ENCODE measurements around the gene DNAJC21.
"Not testable (repeated sequence)": the region's sequence is repeated elsewhere in the genome, so short reads cannot be mapped to it uniquely, and the experiment has no call there.

The DNAJC21 gene

GRCh38 chr5:34919077-34919476, 10.3 kb upstream of the DNAJC21 start:
- DNase-seq (ENCODE audit: low read depth): peak; percentile 18
- H3K4me3 ChIP-seq (ENCODE audit: low read depth, low read length): no peak overlapping the region
- peak; percentile 45 for TF ChIP-seq CTCF (conservative IDR thresholded peaks at IDR 0.05; ENCODE audit: low read depth, low read length)

GRCh38 chr5:34923256-34923655, 6.1 kb upstream of the DNAJC21 start:
- not testable (repeated sequence) for H3K4me3 ChIP-seq (ENCODE audit: low read depth, low read length)

GRCh38 chr5:34923694-34924461, 5.5 kb upstream of the DNAJC21 start:
- DNase-seq (ENCODE audit: low read depth): peak; percentile 91
- H3K4me3 ChIP-seq (ENCODE audit: low read depth, low read length): no peak overlapping the region
- TF ChIP-seq CTCF (conservative IDR thresholded peaks at IDR 0.05; ENCODE audit: low read depth, low read length): no peak

More at GRCh38 chr5:34923256-34923655, 6.1 kb upstream of the DNAJC21 start:
- DNase-seq (ENCODE audit: low read depth): not testable (repeated sequence)

GRCh38 chr5:34924462-34924765, 4.9 kb upstream of the DNAJC21 start:
- no peak for TF ChIP-seq CTCF (conservative IDR thresholded peaks at IDR 0.05; ENCODE audit: low read depth, low read length)
- no peak for DNase-seq (ENCODE audit: low read depth)
- no peak overlapping the region for H3K4me3 ChIP-seq (ENCODE audit: low read depth, low read length)

GRCh38 chr5:34926318-34926888, 3.0 kb upstream of the DNAJC21 start:
- no peak for DNase-seq (ENCODE audit: low read depth)
- no peak overlapping the region for H3K4me3 ChIP-seq (ENCODE audit: low read depth, low read length)
- TF ChIP-seq CTCF (conservative IDR thresholded peaks at IDR 0.05; ENCODE audit: low read depth, low read length): no peak

GRCh38 chr5:34927785-34928184, 1.6 kb upstream of the DNAJC21 start:
- DNase-seq (ENCODE audit: low read depth): no peak
- H3K4me3 ChIP-seq (ENCODE audit: low read depth, low read length): no peak overlapping the region
- no peak for TF ChIP-seq CTCF (conservative IDR thresholded peaks at IDR 0.05; ENCODE audit: low read depth, low read length)

GRCh38 chr5:34928267-34928666, 1.1 kb upstream of the DNAJC21 start:
- TF ChIP-seq CTCF (conservative IDR thresholded peaks at IDR 0.05; ENCODE audit: low read depth, low read length): no peak
- no peak overlapping the region for H3K4me3 ChIP-seq (ENCODE audit: low read depth, low read length)
- DNase-seq (ENCODE audit: low read depth): no peak

All from choroid plexus epithelial cell (primary cell).